ENCODE measurements around the gene DCLRE1C.
A peak's percentile ranks its signal among the peaks of the same experiment; 100 is the strongest.
"Not testable (repeated sequence)": the region's sequence is repeated elsewhere in the genome, so short reads cannot be mapped to it uniquely, and the experiment has no call there.

DCLRE1C gene

DNA sequence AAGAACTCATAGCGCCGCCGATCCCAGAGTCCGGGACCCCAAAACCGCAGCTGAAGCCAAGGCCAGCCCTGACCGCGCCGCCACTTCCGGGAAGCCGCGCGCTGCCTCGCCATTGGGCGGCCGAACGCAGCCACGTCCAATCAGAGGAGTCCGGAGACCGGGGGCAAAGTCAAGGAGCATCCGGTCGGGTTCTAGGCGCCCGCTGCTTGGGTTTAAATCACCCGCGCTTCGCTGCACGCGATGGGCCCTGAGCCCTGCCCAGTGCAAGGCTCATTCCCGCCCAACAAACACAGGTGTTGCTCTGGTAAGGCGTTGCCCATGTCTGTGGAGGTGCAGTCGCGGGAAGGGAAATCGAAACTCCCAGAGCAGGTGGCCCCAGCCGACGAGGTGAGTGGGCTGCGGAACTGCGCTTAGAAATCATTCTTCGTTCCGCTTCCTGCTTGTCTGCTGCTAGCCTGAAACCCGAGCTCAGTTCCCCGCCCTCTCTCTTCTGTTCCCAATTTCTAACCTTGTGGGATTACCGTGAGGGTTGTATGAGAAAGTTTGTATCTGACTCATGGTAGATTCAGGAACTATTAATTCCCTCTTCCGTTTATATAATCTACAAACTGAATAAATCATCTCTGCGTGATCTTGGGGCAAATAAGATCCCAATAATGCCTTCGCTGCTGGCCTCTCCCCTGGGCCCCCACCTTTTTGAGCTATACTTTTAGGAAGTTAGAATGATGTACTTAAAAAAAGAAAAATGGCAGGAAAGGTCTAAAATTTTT is at the start of gene DCLRE1C:
Gene DCLRE1C, minus strand, starts transcription at position 96 of the 770 bp plus-strand sequence. Its CDS starts 86 bp downstream, at position 10.
- DNase-seq (ENCODE audit: low read depth): peak; percentile 78

DNA sequence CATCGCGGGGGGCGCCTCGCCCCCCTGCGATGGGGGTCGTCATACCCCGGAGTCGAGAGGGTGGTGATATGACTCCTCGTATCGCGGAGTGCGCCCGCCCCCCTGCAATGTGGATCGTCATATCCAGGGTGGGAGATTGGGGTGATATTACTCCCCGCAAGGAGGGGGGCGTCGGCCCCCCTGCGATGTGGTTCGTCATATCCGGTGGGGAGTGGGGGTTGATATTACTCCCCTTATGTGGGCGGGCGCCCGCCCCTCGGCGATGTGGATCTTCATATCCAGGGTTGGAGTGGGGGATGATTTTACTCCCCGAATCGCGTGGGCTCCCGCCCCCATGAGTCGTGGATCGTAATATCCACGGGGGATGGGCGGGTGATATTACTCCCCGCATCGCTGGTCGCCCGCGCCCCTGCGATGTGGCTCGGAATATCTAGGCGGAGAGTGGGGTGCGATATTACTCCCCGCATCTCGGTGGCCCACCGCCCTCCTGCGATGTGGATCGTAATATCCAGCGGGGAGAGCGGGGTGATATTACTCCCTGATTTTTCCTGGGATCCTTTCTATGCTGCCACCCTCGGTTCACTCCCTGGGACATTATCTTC is 42.2 kb upstream of the DCLRE1C start:
- no peak for DNase-seq (ENCODE audit: low read depth)

DNA sequence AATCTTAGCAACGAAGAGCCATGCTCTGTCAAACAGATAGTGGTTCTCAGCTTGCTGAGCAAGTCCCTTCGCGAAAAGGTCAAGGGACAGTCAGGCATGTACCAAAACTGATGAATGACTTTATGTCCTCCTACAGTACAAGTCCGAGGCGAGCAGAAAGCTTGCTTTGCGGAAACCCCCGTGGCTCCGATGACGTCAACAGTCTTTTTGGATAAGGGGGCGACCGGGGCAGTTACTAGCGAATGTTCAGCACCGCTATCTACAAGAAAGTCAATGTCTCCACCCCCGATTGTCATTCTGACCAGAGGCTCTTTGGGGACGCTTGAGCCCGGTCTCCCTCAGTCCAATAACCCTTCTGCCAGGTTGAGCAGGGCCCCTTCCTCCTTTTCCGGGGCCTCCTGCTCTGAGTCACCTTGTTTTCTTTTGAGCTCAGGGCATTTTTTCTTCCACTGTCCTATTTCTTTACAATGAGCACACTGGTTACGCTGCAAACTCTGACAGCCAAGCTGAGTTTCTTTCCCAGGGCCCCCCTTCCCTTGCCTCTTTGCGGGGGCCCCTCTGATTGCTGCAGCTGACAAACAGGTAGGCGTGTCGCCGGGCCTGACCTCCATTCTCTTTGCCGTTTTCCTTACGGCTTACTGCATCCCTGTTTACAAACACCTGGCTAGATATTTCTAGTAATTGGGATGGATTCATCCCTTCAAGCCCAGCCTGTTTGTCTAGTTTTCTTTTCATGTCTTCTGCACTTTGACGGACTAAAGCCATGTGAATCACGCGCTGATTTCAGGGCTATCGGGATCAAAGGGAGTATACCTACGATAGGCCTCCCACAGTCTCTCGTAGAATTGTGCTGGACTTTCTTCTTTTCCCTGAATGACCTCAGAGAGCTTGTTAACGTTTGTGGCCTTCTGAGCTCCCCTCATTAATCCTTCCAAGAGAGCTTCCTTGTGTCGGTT is 39.9 kb upstream of the DCLRE1C start:
- not testable (repeated sequence) for DNase-seq (ENCODE audit: low read depth)

DNA sequence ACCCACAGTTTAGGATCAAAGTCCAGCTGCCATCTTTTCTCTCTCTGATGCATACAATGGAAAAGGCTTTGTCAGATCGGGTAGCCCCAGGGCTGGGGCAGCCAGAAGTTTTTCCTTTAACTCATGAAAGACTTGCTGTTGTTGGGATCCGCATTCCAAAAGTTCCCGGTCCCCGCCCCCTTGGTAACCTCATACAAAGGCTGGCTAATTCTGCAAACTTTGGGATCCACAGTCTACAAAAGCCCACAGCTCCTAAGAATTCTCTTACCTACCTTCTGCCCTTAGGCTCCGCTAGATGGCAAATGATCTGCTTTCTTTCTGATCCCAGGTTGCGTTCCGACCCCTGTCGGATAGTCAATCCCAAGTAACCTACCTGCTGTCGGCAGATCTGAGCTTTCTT is 38.4 kb upstream of the DCLRE1C start:
- DNase-seq (ENCODE audit: low read depth): not testable (repeated sequence)

DNA sequence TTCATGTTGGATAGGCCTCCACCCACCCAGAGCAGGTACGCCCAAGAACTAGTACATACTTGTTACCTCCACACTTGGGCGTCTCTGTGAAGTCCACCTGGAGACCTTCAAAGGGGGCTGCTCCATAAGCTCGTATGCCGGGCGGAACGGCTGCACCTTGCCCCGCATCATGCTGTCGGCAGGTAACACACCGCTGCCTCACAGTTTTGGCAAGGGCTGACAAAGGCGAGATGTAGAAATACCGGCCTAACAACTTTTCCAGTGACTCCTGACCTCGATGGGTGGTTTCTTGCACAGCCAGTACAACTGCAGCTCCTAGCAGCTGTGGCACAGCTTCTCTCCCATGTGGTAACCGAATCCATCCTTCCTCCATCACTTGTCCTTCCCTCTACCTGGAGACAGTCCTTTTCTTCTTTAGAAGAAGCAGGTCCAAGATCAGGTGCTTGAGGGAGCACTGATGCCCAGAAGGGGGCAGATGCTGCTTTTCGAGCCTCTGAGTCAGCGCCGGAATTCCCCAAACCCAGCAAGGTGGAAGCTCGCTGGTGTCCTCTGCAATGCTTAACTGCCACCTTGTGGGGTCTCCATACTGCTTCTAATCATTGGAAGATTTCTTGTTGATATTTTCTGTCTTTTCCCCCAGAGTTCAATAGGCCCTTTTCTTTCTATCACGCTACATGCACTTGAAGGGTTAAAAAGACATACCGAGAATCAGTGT is 37.3 kb upstream of the DCLRE1C start:
- DNase-seq (ENCODE audit: low read depth): not testable (repeated sequence)

DNA sequence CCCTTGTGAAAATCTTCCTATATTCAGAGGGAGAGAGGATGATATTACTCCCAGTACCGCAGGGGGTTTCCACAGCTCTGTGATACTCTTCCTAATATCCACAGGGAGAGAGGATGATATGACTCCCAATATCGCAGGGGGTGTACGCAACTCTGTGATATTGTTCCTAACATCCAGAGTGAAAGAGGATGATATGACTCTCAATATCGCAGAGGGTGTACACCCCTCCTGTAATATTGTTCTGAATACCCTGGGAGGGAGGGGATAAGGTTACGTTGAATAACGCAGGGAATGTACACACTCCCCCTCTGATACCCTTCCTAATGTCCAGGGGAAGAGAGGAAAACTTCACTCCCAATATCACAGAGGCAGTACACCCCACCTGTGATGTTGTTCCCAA is 35.7 kb upstream of the DCLRE1C start:
- not testable (repeated sequence) for DNase-seq (ENCODE audit: low read depth)

DNA sequence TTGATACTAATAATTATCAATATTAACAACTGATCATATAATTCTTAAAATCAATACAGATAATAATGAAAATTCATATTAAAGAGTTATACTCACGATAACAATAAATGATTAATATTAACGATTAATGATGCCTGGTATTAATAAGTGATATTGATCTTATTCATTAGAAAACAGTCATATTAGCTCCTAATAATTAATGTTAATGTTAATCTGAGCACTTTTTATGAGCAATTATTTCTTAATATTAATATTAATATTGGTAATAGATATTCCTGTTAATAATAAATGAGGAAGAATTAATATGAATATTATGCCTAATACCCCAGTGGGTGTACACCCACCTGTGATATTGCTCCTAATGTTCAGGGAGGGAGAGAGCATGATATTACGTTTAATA is 28.8 kb upstream of the DCLRE1C start:
- DNase-seq (ENCODE audit: low read depth): no peak

DNA sequence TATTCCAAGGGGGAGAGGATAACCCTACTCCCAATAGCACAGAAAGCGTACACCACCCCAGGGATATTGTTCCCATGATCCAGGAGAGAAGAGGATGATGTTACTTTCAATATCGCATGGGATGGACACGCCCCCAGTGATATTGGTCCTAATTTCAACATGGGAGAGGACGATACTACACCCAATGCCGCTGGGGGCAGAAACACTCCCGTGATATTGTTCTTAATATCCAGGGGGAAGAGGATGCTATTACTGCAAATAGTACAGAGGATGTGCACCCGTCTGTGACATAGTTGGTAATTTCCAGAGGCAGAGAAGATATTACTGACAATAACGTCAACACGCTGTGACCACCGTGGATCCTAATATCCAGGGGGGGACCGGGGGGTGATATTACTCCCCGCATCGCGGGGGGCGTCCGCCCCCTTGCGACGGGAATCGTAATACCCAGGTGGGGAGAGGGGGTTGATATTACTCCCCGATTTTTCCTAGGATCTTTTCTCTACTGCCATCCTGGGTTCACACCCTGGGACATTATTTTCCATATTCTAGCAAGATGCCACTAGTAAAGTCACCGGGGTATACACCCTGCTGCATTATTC is 21.9 kb upstream of the DCLRE1C start:
- no peak for DNase-seq (ENCODE audit: low read depth)

DNA sequence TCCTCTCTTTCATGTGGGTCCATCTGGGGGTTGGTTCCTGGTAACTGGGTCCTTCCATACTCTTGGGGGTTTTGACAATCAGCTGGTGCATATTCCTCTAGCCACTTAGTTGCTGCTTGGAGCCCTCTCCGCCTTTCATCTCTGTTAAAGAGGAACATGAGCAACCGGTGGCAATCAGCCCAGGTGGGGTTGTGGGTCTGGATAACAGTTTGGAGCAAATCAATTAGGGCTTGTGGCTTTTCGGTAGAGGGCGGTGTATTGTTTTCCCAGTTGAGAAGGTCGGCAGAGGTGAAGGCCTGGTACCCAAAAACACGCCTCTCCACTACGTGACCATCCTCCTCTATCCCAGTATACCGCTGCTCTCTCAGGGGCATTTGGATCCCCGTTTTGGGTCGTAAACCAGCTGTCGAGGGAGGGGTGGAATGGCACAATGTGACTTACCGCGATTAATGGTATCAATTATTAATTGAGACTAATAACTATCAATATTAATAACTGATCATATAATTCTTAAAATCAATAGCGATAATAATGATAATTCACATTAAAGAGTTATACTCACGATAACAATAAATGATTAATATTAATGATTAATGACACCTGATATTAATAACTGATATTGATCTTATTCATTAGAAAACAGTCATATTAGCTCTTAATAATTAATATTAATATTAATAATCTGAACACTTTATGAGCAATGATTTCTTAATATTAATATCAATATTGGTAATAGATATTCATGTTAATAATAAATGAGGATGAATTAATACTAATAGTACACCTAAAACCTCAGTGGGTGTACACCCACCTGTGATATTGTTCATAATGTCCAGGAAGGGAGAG is 20.5 kb upstream of the DCLRE1C start:
- DNase-seq (ENCODE audit: low read depth): not testable (repeated sequence)

DNA sequence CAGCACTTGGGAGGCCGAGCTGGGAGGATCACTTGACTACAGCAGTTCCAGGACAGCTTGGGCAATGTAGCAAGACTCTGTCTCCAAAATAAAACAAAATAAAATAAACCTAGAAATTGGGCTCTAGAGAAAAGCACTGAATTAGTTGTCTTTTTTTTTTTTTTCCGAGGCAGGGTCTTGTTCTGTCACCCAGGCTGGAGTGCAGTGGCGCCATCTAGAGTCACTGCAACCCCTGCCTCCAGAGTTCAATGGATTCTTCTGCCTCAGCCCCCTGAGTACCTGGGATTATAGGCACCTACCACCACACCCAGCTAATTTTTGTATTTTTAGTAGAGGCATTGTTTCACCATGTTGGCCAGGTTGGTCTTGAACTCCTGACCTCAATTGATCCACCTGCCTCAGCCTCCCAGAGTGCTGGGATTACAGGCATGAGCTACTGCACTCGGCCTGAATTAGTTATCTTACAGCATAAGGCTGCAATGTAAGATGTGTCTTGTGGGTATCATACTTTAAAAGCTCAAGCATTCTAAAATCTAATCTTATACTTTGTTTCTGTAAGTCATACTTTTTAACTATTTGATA is 18.1 kb upstream of the DCLRE1C start:
- no peak for DNase-seq (ENCODE audit: low read depth)

DNA sequence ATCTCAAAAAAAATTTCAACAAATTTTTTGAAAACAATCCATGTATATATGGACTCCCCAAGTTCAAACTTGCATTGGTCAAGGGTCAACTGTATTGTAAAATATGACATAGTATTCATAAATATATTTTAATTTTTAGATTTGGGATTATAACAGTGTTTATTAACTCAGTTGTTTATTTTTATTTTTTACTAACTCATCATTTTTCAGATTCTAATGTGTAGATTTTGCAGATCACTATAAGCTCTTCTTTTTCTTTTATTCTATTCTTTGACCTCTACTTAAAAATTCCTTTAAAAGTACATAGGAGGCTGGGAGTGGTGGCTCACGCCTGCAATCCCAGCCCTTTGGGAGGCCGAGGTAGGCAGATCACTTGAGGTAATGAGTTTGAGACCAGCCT is 14.0 kb upstream of the DCLRE1C start:
- no peak for DNase-seq (ENCODE audit: low read depth)

DNA sequence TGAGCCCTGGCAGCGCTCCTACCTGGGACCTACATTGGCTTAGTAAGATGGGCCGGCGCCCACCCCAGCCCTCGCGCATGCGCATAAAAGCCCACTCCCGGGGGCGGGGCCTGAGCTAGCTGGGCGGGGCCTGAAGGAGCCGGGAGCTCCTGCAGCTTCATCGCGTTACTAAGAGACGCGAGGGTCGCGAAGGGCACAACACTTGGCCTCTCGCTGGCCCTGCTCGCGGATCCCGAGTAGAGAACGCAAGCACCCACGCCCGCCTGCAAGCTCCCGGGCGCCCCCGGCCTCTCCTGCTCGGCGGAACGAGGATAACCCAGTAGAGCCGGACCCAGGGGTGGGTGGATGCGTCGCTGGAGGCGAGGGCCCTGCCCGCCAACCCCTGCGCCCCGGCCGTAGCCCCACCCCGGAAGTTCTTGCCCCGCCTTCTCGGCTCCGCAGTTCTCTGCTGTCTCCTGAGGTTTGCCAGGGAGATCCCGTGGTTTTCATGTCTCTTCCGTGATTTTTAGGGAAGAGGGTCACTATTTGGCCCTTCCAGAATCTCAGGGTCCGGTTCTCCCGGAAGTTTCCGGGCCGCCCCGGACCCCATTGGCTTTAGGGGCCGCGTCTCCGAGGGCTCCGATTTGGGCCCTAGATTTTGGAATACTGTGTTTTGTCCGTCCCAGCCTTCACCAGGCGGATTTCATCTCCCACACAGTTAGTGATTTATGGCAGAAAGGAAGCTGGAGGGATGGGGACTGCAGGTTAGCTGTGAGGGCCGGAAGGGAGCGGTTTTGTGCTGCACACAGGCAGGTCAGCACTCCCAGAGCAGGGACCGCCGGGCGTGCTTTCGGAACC is 5.5 kb upstream of the DCLRE1C start, which contains the start of gene MEIG1:
Gene MEIG1, plus strand, starts transcription at position 168 of the 837 bp plus-strand sequence. CDS start 7,081 bp downstream, outside the sequence.
- DNase-seq (ENCODE audit: low read depth): peak; percentile 95

DNA sequence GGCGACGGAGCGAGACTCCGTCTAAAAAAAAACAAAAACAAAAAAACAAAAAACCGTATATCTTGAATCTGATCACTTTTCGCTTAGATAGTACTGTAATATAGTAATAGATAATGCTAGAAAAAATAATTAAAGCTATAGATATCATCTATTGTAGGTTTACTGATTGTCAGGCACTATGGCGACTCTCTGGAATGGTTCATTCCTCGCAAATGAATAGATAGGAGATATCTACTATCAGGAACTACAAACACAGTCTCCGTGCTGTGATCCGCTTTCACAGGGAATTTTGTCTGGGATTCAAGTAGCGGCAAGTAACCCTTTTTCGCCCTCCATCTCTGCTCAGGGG is 5.0 kb upstream of the DCLRE1C start:
- DNase-seq (ENCODE audit: low read depth): no peak

DNA sequence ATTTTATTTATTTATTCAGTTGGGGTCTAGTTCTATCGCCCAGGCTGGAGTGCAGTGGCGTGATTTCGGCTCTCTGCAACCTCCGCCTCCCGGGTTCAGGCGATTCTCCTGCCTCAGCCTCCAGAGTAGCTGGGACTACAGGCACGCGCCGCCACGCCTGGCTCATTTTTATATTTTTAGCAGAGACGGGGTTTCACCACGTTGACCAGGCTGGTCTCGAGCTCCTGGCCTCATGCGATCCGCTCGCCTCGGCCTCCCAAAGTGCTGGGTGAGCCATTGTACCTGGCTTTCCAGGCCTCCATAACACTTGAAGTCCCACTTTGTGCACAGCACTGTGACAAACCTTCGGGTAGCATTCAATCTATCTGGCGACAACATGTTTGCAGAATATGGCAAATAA is 1.0 kb upstream of the DCLRE1C start:
- no peak for DNase-seq (ENCODE audit: low read depth)

DNA sequence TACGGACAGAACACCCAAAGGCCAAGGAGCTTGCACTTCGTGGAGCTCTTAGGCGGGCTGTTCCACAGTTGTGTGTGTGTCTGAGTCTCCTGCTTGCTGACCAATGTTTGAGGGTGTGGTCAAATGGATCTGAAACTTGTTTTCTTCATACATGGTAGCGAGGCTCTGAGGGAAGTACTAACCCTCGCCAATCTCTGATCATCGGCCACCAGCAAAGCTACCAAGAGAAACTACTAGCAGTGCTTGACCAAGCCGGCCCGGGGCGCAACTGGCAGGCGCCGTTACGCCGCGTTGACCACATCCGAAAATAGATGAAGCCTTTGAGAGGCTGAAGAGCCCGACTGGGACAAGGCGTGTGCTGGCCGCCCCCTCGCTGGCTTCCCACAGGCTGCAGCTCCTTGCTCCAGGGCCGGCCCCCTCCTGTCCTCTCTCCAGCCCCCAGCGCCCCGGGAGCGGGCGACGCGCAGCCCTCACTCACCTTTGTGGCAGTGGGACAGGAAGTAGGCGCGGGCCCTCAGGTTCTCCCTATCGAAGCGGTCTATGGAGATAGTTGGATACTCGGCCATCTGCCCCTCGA is 384 bp downstream of the DCLRE1C start:
- DNase-seq (ENCODE audit: low read depth): no peak

DNA sequence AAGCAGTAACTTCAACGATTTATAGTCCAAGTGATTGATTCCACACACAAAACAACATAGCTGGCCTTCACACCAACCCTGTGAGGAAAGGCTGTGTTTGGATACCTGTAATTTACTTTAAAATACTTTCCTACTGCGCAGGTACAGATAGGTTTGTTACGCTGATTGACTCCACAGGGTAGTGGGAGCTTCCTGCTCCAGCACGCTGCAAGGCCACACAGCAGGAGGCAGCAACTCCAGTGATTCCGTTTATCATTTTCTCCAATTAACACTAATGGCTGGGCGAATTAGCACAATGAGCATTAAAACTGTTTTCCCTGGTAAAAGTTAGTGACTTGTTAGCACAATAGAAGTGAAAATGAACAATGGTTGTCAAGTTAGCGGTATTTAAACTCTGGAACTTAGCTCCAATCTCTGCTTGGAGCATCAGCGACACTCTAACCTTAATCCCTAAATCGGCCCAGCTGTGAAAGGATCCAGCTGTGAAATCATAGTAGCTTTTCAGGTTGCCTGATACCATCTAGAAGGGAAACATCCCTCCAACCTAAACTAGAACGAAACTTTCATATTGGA is 959 bp downstream of the DCLRE1C start:
- DNase-seq (ENCODE audit: low read depth): no peak

DNA sequence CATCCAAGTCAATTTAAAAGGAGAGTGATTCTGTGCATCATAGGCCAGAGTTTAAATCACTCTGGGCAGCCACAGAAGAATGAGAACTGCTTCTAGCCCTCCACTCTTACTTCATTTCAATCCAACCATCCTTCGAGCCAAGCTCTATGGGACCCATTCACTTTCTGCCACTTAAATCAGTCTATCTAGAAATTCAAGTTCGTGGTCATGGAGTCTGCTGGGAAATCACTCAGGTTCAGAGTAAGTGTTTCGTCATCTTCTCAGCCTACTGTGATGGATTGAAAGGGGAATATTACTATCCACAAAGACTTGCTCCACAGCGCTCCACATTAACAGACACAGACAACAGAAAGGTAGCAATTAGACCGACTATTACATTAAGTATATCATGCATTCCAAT is 4.6 kb downstream of the DCLRE1C start:
- no peak for DNase-seq (ENCODE audit: low read depth)

DNA sequence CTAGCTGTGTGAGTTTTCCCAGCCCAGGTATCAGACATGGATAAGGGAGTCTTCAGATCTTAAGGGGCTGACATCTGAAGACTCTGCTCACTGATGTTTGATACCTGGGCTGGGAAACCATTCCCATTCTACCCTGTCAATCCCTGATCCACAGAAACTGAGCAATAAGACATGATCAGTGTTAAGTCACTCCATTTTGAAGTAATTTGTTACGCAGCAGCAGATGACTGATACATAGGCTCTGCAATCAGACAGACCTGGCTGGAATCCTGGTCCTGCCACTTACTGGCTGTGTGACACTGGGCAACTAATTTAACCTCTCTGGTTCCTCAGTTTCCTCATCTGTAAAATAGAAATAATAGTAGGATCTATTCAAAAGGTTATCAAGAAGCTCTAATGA is 6.6 kb downstream of the DCLRE1C start:
- no peak for DNase-seq (ENCODE audit: low read depth)

DNA sequence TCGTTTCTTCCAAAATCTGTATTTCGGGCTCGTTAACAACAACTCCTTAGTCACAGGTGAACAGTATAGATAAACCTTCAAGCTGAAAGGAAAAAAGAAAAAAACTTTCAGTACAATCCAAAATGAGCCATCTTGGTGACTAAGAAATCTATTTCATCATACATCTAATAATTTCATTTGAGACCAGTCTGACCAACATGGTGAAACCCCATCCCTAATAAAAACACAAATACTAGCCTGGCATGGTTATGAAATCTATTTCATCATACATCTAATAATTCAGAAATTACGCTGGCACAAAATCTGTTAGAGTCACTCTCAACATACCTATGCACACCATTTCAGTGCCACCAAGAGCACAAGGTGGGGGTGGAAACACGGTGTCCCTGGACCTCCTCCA is 8.8 kb downstream of the DCLRE1C start:
- no peak for DNase-seq (ENCODE audit: low read depth)
